ENCODE data around the gene MYO1B.

MYO1B gene

GRCh38 chr2:191245046-191245868 lies at the start of gene MYO1B:
Gene MYO1B, plus strand, starts transcription at chr2:191245404. Its CDS starts 31,492 bp downstream, at chr2:191276896.
- in situ Hi-C loops (cut with MboI; ENCODE audit: low sequenced_read_pairs): no loop called here

DNA sequence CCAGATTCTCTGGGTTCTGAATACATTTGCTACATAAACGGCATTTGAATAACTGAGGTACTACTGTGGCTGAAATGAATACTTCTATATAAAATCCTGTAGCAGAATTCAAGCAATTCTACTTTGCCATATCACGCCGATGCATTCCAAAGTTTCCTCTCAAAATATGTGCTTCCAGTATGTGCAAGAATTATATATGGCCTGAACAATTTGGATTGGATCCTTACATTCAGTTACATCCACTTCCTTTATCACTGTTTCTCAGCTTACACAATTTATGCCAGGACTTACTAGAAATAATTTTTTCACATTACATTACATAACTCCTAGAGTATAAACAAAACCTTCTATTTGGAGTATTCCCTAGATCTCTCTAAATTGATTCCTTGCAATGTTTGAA lies 48.1 kb upstream of the MYO1B start:
- in situ Hi-C loops (cut with MboI; ENCODE audit: low sequenced_read_pairs): no loop called here

GRCh38 chr2:191198271-191198670 lies 46.9 kb upstream of the MYO1B start:
- in situ Hi-C loops (cut with MboI; ENCODE audit: low sequenced_read_pairs): no loop called here

DNA sequence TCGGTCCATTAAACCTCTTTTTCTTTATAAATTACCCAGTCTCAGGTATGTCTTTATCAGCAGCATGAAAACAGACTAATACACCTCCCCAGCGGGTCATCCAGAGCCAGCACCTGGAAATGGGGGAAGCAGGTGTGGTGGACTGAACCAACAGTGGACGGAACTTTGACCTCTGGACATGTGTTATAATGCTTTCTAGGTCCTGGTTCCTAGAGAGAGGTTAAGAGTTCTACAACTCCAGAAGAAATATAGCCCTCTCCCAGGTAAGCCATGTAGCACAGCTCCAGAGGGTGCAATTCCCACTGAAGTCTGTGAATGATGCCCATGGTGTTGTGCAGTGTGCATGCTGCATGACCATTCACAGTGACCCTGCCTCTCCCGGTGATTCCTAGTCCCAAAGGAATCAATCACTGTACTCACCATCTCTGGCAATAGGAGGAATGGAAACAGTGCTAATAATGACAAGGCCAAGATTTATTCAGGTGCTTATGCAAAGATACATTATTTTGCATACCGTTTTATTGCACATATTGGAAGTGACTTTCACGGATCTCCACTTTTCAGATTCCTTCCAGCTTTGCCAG lies 45.2 kb upstream of the MYO1B start:
- in situ Hi-C loops (cut with MboI; ENCODE audit: low sequenced_read_pairs): no loop called here

- in situ Hi-C loops (cut with MboI; ENCODE audit: low sequenced_read_pairs): no loop called here
Observed at GRCh38 chr2:191200910-191201309, 44.3 kb upstream of the MYO1B start.

- in situ Hi-C loops (cut with MboI; ENCODE audit: low sequenced_read_pairs): no loop called here
Observed at GRCh38 chr2:191202209-191202721, 42.9 kb upstream of the MYO1B start.

DNA sequence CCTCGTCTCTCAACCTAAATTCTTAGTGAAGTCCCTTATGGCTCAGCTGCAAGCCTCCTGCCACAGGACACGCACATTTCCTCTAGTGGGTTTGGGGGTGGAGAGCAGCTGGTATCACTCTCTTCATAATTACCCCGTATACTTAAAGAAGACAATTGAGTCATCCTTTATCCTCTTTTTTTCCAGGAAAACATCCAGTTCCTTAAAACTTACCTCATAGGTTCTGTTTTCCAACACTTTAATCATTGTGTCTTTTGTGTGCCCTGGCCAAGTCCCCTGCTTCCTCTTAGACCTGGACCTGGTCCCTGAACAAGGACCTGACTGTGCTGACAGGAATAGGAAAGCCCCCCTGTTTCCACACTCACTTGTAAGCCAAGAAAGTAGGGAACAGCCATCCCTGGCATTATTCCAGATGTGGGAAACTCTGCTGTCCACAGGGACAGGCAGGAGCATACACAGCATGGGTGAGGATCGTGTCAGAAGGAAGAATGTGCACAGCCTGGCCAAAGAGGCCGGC lies 42.3 kb upstream of the MYO1B start:
- in situ Hi-C loops (cut with MboI; ENCODE audit: low sequenced_read_pairs): no loop called here

DNA sequence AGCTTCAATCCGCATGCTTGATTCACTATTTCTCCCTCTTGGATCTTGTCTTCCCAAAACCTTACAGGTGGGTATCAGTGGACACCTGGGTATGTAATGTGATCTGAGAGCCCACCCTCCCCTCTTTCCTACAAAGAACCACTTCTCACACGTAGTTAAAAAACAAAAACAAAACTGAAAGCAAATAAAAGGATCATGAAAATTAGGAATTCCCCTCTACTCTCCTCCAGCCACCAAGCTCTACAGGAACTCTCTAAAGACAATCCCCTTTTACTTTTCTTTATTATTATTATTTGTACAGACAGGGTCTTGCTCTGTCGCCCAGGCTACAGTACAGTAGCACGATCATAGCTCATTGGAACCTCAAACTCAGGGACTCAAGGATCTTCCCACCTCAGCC lies 40.8 kb upstream of the MYO1B start:
- in situ Hi-C loops (cut with MboI; ENCODE audit: low sequenced_read_pairs): no loop called here

GRCh38 chr2:191206613-191207471 lies 38.4 kb upstream of the MYO1B start:
- in situ Hi-C loops (cut with MboI; ENCODE audit: low sequenced_read_pairs): no loop called here

DNA sequence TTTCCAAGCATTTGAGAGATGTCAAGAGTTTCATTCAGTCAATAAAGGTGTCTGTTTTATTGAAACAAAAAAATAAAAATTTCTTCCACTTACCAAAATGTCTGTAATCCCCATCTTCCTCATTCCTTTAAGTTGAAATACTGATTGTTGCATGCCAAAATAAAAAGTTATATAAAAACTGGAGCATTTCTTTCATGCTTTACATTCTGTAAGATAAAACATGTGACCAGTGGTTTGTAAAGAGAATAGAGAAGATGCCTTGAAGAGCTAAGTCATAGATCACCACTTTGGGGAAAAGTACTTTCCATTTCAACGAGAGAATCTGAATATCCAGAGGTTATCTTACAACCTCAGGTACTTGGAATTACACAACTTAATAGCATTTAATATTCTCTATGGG lies 35.9 kb upstream of the MYO1B start:
- in situ Hi-C loops (cut with MboI; ENCODE audit: low sequenced_read_pairs): no loop called here

DNA sequence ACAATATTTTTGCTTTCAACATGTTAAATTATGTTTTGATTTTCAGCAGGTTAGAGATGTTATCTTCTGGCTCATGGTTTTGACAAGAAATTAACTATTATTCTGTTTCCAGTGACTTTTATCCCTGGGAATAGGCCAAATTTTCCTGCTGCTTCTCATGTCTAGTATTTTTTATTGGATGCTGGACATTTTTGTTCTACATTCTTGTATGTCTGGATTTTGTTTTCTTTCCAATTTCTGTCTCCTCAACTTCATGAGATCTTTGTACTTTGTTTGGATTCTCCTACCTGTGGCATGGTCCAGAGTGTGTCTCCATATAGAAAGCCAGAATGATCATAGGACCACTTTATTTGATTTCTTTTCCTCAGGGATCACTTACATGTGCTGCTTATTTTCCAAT lies 33.1 kb upstream of the MYO1B start:
- in situ Hi-C loops (cut with MboI; ENCODE audit: low sequenced_read_pairs): no loop called here

DNA sequence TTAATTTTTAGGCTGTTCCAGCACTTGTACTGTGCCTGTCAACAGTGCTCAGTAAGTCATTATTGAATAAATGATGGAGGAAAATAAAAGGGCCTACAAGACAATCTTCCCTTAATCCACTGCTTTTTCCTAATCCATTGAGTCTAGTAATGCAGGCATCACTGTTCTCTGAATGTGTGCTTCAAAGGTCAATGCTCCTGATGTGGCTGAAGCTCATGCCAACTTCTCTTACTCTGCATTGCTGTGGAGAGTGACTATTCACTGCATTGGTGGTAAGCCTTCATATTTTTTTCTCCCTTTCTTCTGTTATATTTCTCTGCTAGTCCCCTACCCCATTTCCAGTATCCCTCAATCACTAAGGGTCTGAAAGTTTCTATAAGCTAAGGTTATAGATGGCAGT lies 31.9 kb upstream of the MYO1B start:
- in situ Hi-C loops (cut with MboI; ENCODE audit: low sequenced_read_pairs): no loop called here

DNA sequence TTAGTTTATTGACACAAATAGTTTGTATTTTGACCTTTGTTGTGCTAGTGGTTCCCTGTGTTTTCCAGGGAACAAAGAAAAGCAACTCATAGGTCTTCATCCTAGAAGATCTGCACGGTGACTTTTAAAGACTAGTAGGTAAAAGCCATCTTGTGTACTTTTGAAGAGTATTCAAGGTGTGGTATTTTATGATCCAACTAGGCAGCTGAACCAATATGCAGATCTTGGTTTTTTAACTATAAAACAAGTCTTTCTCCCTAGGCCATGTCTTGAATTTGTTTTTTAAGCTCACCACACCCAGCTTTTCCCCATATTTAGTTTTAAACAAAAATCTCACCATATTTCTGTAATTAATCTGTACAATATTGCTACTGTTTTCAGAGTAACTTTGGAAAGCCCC lies 30.0 kb upstream of the MYO1B start:
- in situ Hi-C loops (cut with MboI; ENCODE audit: low sequenced_read_pairs): no loop called here

GRCh38 chr2:191215666-191216065 lies 29.5 kb upstream of the MYO1B start:
- in situ Hi-C loops (cut with MboI; ENCODE audit: low sequenced_read_pairs): no loop called here

DNA sequence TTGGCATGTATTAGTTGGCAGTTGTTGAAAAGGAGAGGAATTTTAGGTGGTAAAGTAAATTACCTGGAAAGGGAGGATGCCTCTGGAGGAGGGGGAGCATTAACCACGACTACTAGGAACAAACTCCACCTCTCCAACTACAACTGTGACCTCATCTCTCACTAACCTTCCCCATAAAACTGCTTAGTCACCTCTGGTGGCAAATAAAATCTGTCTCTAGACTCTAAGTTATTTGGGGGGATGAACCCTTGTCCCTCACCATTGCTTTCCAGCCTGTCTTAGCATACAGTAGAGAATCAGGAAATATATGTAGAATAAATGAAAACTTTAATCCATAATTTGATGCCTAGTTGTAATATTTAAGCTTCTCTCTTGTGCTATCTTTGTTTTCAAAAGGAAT lies 27.6 kb upstream of the MYO1B start:
- in situ Hi-C loops (cut with MboI; ENCODE audit: low sequenced_read_pairs): no loop called here

GRCh38 chr2:191218292-191218898 lies 26.8 kb upstream of the MYO1B start:
- in situ Hi-C loops (cut with MboI; ENCODE audit: low sequenced_read_pairs): no loop called here

- in situ Hi-C loops (cut with MboI; ENCODE audit: low sequenced_read_pairs): no loop called here
Observed at GRCh38 chr2:191220671-191221070, 24.5 kb upstream of the MYO1B start.

DNA sequence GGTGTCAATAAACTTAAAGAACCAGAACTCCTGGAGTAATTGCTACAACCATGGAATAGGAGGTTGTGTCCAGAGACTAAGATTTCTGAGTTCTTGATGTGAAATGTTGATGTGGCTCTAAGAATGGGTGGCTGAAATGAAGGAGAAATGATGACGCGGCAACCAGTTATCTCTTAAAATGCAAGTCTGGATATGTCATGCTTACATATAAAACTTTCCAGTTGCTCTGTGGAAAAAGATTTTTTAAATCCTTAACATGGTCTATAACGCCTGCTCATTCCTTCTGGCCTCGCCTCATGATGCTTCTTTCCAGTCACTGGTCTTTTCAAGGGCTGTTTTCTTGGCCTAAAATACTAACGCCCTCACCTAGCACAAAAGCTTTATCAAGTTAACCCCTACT lies 23.5 kb upstream of the MYO1B start:
- in situ Hi-C loops (cut with MboI; ENCODE audit: low sequenced_read_pairs): no loop called here

GRCh38 chr2:191222507-191222906 lies 22.7 kb upstream of the MYO1B start:
- in situ Hi-C loops (cut with MboI; ENCODE audit: low sequenced_read_pairs): no loop called here

DNA sequence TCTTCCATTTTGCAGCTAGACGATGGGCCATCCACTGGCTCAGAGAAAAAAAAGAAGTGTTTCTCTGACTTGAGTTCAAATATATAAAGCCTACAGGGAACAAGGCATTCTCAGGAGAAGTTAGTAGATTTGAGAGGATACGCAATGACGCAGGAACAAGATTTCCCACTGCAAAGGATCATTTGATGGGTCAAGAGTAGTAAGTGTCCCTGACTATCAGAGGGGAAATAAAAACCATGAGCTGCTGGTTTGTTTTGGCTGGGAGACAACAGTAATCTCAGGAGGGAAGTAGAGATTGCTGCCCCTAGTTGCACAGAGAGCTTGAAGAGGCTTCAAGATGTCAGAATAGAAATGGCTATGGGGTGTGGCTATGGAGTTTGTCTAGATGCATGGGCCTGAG lies 22.3 kb upstream of the MYO1B start:
- in situ Hi-C loops (cut with MboI; ENCODE audit: low sequenced_read_pairs): no loop called here

DNA sequence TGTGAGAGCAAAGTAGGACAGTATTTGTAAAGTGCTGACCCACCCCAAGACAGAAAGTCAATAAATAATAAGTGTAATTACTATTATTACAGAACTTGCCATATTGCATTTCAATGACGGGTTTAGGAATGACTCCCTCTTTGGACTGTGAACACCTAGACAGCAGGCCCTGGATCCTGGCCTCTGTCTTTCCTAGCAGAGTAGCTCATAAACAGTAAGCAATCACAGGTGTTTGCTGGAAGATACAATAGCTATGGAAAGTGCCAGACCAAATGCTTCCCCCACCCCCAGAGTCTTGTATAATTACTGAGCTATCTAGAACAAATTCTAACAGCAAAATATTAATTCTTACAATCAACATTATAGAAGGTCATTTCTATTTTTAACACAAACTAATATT lies 20.1 kb upstream of the MYO1B start:
- in situ Hi-C loops (cut with MboI; ENCODE audit: low sequenced_read_pairs): no loop called here
